ENCODE results near the gene ACVR1C. TPM values are rescaled to one million over a fixed set of nuclear protein-coding genes. Genes with fewer than 3 reads are reported as not detected.
A peak's percentile ranks its signal among the peaks of the same experiment; 100 is the strongest.

The ACVR1C gene
- polyA plus RNA-seq, 3 donors, result 0.05 TPM; not detected in 2

DNA sequence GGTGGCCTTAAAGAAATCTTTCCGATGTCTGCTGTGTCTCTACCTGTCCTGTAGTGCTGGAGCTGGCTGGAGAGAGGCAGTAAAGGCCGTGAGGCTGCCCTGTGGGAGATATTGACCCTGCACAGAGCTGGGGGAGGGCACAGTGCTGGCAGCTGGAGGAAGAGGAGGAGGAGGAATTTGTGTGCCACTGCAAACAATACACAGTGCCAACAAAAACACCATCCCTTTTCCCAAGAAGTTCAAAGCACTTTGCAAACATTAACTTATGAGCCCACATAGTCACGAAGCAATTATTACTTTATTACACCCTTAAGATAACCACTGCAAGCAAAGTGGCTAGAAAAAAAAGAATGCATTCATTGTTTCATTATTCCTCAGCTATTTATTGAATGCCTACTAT is 139.8 kb downstream of the ACVR1C start:
- H3K27me3 ChIP-seq (ENCODE audit: control insufficient read depth in 2 of 2, insufficient read depth in 2 of 2, low read length in 2 of 2), result no peaks in the 10 kb centered on the region
- no peak for DNase-seq
- no peaks in the 10 kb centered on the region for H3K36me3 ChIP-seq (replicated peaks in 1 of 2; ENCODE audit: control insufficient read depth in 1 of 2, insufficient read depth in 2 of 2, low read length in 2 of 2)
- no peak overlapping the region for H3K9ac ChIP-seq (ENCODE audit: insufficient read depth, low read length, poor library complexity, severe bottlenecking)
- TF ChIP-seq, protein P1, sequence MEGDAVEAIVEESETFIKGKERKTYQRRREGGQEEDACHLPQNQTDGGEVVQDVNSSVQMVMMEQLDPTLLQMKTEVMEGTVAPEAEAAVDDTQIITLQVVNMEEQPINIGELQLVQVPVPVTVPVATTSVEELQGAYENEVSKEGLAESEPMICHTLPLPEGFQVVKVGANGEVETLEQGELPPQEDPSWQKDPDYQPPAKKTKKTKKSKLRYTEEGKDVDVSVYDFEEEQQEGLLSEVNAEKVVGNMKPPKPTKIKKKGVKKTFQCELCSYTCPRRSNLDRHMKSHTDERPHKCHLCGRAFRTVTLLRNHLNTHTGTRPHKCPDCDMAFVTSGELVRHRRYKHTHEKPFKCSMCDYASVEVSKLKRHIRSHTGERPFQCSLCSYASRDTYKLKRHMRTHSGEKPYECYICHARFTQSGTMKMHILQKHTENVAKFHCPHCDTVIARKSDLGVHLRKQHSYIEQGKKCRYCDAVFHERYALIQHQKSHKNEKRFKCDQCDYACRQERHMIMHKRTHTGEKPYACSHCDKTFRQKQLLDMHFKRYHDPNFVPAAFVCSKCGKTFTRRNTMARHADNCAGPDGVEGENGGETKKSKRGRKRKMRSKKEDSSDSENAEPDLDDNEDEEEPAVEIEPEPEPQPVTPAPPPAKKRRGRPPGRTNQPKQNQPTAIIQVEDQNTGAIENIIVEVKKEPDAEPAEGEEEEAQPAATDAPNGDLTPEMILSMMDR (IDR thresholded peaks at IDR 0.05), result no peak
- H3K27ac ChIP-seq (ENCODE audit: low read depth in 1 of 2, low read length in 2 of 2), result no peak overlapping the region
- no peaks in the 10 kb centered on the region for H3K79me2 ChIP-seq (ENCODE audit: insufficient read depth, low read length)
- no peaks in the 10 kb centered on the region for H3K9me3 ChIP-seq (replicated peaks in 1 of 2; ENCODE audit: control insufficient read depth in 1 of 2, insufficient read depth in 1 of 2, low read length in 2 of 2)
- Mint-ChIP-seq H3K9me3 (peaks cover 0 to 3% (median 0%) of the 10 kb centered on the region in 7 donors), H3K4me3 (no peak overlapping the region), H3K4me1 (peaks cover 10% of the 10 kb centered on the region), H3K27me3 (ENCODE audit: low read depth in 3 of 3) (no peaks in the 10 kb centered on the region), H3K27ac (peak overlapping the region in 1 of 7 donors; percentile 72), H3K36me3 (no peaks in the 10 kb centered on the region)
- H3K4me3 ChIP-seq (replicated peaks in 1 of 3; ENCODE audit: low read depth in 2 of 3, low read length in 3 of 3), result no peak overlapping the region
- peaks cover 8 to 10% of the 10 kb centered on the region in 2 donors for H3K4me1 ChIP-seq (ENCODE audit: control insufficient read depth in 1 of 2, insufficient read depth in 2 of 2, low read length in 2 of 2)
- no CpG with 5 or more reads among the region's 3 CpGs for WGBS (ENCODE audit: insufficient coverage)
- no peak overlapping the region for H2AFZ ChIP-seq (ENCODE audit: insufficient read depth, low read depth, low read length, poor library complexity, severe bottlenecking)
- intact Hi-C loops (cut with micrococcal nuclease), result no loop called here
- no peak overlapping the region for H3K4me2 ChIP-seq (replicated peaks; ENCODE audit: extremely low read depth, low read length, poor library complexity, severe bottlenecking)
- H4K20me1 ChIP-seq (ENCODE audit: insufficient read depth, low read length), result no peaks in the 10 kb centered on the region

DNA sequence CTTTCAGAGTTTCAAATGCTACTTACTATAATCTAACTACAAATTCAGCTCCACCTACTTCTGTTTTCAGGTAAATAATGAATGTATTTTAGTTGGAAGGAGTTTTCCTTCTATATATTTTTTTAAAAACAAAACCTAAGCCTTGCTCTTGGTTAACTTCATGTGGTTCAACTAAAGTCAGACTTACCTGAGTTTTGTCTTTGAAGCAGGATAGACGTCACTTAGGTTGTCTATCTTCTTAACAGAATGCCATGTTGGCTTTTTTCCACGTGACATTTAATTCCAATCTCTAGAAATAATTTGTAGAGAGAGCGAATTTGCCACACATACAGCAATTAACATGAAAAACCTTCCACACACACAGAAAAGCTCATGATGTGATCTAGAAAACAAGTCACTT is 140.9 kb downstream of the ACVR1C start:
- TF ChIP-seq, protein P1 (IDR thresholded peaks at IDR 0.05), result no peak
- peaks cover 7% of the 10 kb centered on the region for H3K4me1 Mint-ChIP-seq
- Histone ChIP-seq H4K20me1 (ENCODE audit: insufficient read depth, low read length) (no peaks in the 10 kb centered on the region), H3K4me2 (replicated peaks; ENCODE audit: extremely low read depth, low read length, poor library complexity, severe bottlenecking) (no peak overlapping the region), H3K36me3 (replicated peaks in 1 of 2; ENCODE audit: control insufficient read depth in 1 of 2, insufficient read depth in 2 of 2, low read length in 2 of 2) (no peaks in the 10 kb centered on the region), H3K27me3 (ENCODE audit: control insufficient read depth in 2 of 2, insufficient read depth in 2 of 2, low read length in 2 of 2) (no peaks in the 10 kb centered on the region), H3K27ac (ENCODE audit: low read depth in 1 of 2, low read length in 2 of 2) (no peak overlapping the region), H3K4me1 (ENCODE audit: control insufficient read depth in 1 of 2, insufficient read depth in 2 of 2, low read length in 2 of 2) (peaks cover 7 to 8% of the 10 kb centered on the region in 2 donors), H2AFZ (ENCODE audit: insufficient read depth, low read depth, low read length, poor library complexity, severe bottlenecking) (no peak overlapping the region), H3K4me3 (replicated peaks in 1 of 3; ENCODE audit: low read depth in 2 of 3, low read length in 3 of 3) (no peak overlapping the region), H3K79me2 (ENCODE audit: insufficient read depth, low read length) (no peaks in the 10 kb centered on the region), H3K9me3 (replicated peaks in 1 of 2; ENCODE audit: control insufficient read depth in 1 of 2, insufficient read depth in 1 of 2, low read length in 2 of 2) (no peaks in the 10 kb centered on the region), H3K9ac (ENCODE audit: insufficient read depth, low read length, poor library complexity, severe bottlenecking) (no peak overlapping the region)
- no peak for DNase-seq
- H3K9me3 Mint-ChIP-seq, result peaks cover 0 to 3% (median 0%) of the 10 kb centered on the region in 7 donors
- H3K36me3 Mint-ChIP-seq, result no peaks in the 10 kb centered on the region
- no peak overlapping the region for H3K27ac Mint-ChIP-seq
- no peak overlapping the region for H3K4me3 Mint-ChIP-seq
- 80% methylated on average over 1 of the region's 3 CpGs for WGBS (ENCODE audit: insufficient coverage)
- intact Hi-C loops (cut with micrococcal nuclease), result no loop called here
- no peaks in the 10 kb centered on the region for H3K27me3 Mint-ChIP-seq (ENCODE audit: low read depth in 3 of 3)

All from CD14-positive monocyte (primary cell).